Calu3 (cell line): Measurements from ENCODE around the gene TBC1D3B. TPM values are rescaled to one million over a fixed set of nuclear protein-coding genes. Genes with fewer than 3 reads are reported as not detected.

Experiments
- BruUV-seq: library from RNA; stranded (reverse); fragments of 400-500 nt; replicated peaks from 2 replicates; lab custom pipeline; 2021; lab: Mats Ljungman, UMichigan
- CTCF ChIA-PET: fragments of 300-600 bp; sonication (Branson Sonifier 250); formaldehyde crosslinking; loops from one replicate; lab custom pipeline; 2022; ENCODE audit warnings: antibody characterized with exemption; lab: Charles Lee
- DNase-seq: peaks from one replicate; pipeline ENCODE4 v3.0.0; 2022
- H3K27ac Mint-ChIP-seq: one replicate; pipeline ENCODE4 v1.8.0; 2022; ENCODE audit warnings: mixed read lengths; ENCODE audit not compliant: unreplicated experiment
- H3K27me3 Mint-ChIP-seq: one replicate; pipeline ENCODE4 v1.8.0; 2022; ENCODE audit warnings: mixed read lengths; ENCODE audit not compliant: unreplicated experiment
- H3K36me3 Mint-ChIP-seq: one replicate; pipeline ENCODE4 v1.8.0; 2022; ENCODE audit warnings: mild to moderate bottlenecking, moderate library complexity, mixed read lengths; ENCODE audit not compliant: insufficient read depth, unreplicated experiment
- H3K4me1 Mint-ChIP-seq: one replicate; pipeline ENCODE4 v1.8.0; 2022; ENCODE audit warnings: mild to moderate bottlenecking, low read depth, mixed read lengths; ENCODE audit not compliant: unreplicated experiment
- H3K4me3 Mint-ChIP-seq: one replicate; pipeline ENCODE4 v1.8.0; 2022; ENCODE audit warnings: mild to moderate bottlenecking, low read depth, moderate library complexity, mixed read lengths; ENCODE audit not compliant: unreplicated experiment
- H3K9me3 Mint-ChIP-seq: one replicate; pipeline ENCODE4 v1.8.0; 2022; ENCODE audit warnings: low read depth, mixed read lengths; ENCODE audit not compliant: unreplicated experiment
- intact Hi-C: fragments of 100-400 bp; cut with micrococcal nuclease; formaldehyde crosslinking; loops from one replicate; pipeline ENCODE4 v1.10.0; 2022; ENCODE audit not compliant: unreplicated experiment
- total RNA-seq: library from RNA; stranded (reverse); gene quantifications from 2 replicates; pipeline ENCODE4 v1.2.3, GENCODE V29; 2022
- TF ChIP-seq, protein P1 (sequence below): fragments of 200-600 bp; IDR thresholded peaks from one replicate; pipeline ENCODE4 v1.8.0; 2022; ENCODE audit warnings: antibody characterized with exemption; ENCODE audit not compliant: unreplicated experiment

The TBC1D3B gene
- total RNA-seq, 1 experiment from 2014 or later = 73.5 TPM

- Mint-ChIP-seq H3K4me3 (no peak overlapping the region), H3K27ac (no peak overlapping the region), H3K36me3 (no peaks in the 10 kb centered on the region), H3K9me3 (no peaks in the 10 kb centered on the region), H3K4me1 (no peaks in the 10 kb centered on the region), H3K27me3 (peaks cover 94% of the 10 kb centered on the region)
- no TSS peak for BruUV-seq
- DNase-seq = no peak
- intact Hi-C loops = no loop called here
- TF ChIP-seq, protein P1, sequence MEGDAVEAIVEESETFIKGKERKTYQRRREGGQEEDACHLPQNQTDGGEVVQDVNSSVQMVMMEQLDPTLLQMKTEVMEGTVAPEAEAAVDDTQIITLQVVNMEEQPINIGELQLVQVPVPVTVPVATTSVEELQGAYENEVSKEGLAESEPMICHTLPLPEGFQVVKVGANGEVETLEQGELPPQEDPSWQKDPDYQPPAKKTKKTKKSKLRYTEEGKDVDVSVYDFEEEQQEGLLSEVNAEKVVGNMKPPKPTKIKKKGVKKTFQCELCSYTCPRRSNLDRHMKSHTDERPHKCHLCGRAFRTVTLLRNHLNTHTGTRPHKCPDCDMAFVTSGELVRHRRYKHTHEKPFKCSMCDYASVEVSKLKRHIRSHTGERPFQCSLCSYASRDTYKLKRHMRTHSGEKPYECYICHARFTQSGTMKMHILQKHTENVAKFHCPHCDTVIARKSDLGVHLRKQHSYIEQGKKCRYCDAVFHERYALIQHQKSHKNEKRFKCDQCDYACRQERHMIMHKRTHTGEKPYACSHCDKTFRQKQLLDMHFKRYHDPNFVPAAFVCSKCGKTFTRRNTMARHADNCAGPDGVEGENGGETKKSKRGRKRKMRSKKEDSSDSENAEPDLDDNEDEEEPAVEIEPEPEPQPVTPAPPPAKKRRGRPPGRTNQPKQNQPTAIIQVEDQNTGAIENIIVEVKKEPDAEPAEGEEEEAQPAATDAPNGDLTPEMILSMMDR = no peak
- CTCF ChIA-PET = interaction anchor here (0.6 kb wide), 1 partner anchor 184 kb away, joined by 3 read pairs; no protein-coding TSS in a partner anchor
These were observed 45.0 kb downstream of the TBC1D3B start for GRCh38 chr17:36131421-36131820.

GRCh38 chr17:36130346-36130745 lies 46.1 kb downstream of the TBC1D3B start:
- H3K4me1 Mint-ChIP-seq = no peaks in the 10 kb centered on the region

DNA sequence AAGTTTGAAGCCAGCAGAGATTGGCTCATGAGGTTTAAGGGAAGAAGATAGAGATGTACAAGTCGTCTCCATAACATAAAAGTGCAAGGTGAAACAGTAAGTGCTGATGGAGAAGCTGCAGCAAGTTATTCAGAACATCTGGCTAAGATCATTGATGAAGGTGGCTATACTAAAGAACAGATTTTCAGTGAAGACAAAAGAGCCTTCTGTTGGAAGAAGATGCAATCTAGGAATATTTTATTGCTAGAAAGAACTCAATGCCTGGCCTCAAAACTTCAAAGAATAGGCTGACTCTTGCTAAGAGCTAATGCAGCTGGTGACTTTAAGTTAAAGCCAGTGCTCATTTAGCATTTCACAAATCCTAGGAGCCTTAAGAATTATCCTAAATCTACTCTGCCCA lies 46.8 kb downstream of the TBC1D3B start:
- TF ChIP-seq, protein P1 = no peak
- no TSS peak for BruUV-seq
- Mint-ChIP-seq H3K9me3 (peaks cover 3% of the 10 kb centered on the region), H3K4me1 (no peaks in the 10 kb centered on the region), H3K4me3 (no peak overlapping the region), H3K27ac (no peak overlapping the region), H3K36me3 (no peaks in the 10 kb centered on the region), H3K27me3 (peaks cover 83% of the 10 kb centered on the region)
- no peak for DNase-seq
- CTCF ChIA-PET = no interaction called here
- intact Hi-C loops = no loop called here

More at GRCh38 chr17:36130346-36130745, 46.1 kb downstream of the TBC1D3B start:
- no peak overlapping the region for H3K27ac Mint-ChIP-seq
- no peak for DNase-seq
- TF ChIP-seq, protein P1 = no peak
- H3K4me3 Mint-ChIP-seq = no peak overlapping the region
- intact Hi-C loops = no loop called here
- peaks cover 3% of the 10 kb centered on the region for H3K9me3 Mint-ChIP-seq
- H3K27me3 Mint-ChIP-seq = peaks cover 88% of the 10 kb centered on the region
- no peaks in the 10 kb centered on the region for H3K36me3 Mint-ChIP-seq
- CTCF ChIA-PET = interaction anchor here (0.5 kb wide), 1 partner anchor 19 kb away, joined by 3 read pairs; no protein-coding TSS in a partner anchor
- BruUV-seq = no TSS peak

DNA sequence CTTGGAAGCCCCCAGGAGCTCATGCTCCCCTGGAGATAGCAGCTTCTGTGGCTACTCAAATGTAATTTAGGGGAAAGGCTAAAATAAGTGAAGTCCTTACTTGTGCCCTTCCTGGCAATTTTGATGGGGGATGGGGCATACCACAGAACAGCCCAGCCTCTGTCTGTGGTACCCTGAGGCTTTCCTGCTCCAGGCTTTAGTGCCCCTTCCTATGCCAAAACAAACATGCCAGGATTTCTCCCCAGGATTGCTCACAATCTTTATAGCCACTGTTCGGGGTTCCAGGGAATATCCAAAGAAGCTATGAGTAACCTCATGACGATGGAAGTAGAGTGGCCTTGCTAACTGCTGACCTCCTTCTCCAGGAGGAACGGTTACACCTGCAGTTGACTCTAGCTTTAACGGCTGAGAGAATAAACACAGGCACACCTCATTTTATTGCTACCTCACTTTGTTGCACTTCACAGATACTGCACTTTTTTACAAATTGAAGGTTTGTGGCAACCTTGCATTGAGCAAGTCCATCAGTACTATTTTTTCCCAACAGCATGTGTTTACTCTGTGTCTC lies 47.9 kb downstream of the TBC1D3B start:
- TF ChIP-seq, protein P1 = no peak
- no peaks in the 10 kb centered on the region for H3K36me3 Mint-ChIP-seq
- no TSS peak for BruUV-seq
- DNase-seq = no peak
- no peak overlapping the region for H3K27ac Mint-ChIP-seq
- peaks cover 3% of the 10 kb centered on the region for H3K9me3 Mint-ChIP-seq
- intact Hi-C loops = no loop called here
- CTCF ChIA-PET = no interaction called here
- H3K4me3 Mint-ChIP-seq = no peak overlapping the region
- H3K27me3 Mint-ChIP-seq = peaks cover 76% of the 10 kb centered on the region
- no peaks in the 10 kb centered on the region for H3K4me1 Mint-ChIP-seq
